GM18502 (cell line): ENCODE results near the gene CCDC81.

Experiments used
- ATAC-seq: cut with Tn5 transposase; IDR thresholded peaks from one replicate; pipeline ENCODE4 v1.9.1; 2021; ENCODE audit warnings: mild to moderate bottlenecking; ENCODE audit not compliant: unreplicated experiment, poor library complexity

The CCDC81 gene

DNA sequence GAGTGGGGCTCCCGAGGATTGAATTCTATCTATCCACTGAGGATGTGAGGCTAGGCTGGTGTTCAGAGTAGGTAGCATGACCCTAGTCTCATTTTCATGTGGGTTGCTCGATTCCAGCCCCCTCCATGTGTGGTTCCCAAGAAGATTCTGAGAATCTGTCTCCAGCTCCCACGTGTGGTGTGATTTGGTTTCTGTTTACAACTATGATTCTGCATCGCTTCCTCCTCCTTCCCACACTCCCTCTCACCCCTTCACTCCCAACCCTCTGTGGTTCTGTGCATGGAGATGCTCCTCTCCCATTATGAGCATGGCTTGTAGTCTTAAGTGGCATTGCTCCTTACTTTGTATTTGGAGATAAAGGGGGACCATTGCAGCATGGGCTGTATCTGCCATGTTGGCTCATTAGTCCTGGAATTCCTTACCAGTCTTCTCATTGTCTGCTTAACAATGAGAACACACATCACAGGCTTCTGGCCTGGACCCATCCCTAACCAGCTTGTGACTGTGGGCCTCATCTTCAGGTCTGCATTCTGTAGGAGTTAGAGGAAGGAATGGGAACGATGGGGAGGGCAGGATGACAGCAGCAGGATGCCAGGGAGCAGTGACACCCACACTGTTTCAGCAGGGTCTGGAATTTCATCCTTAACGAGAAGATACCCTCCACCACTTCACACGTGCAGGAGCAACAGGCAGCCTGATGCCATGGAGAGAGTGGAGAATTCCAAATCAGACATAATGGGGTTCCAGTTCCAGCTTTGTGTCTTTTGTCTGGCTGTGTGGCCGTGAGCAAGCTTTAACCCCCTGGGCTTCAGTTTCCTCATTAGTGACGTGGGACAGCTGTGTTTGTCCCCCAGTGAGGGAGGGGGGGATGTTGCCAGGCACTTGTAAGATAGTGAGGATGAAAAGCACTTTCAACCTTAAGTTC lies 86.0 kb downstream of the CCDC81 start:
- no peak for ATAC-seq

- ATAC-seq = no peak
Measured at GRCh38 chr11:86461892-86462291, 87.2 kb downstream of the CCDC81 start.

DNA sequence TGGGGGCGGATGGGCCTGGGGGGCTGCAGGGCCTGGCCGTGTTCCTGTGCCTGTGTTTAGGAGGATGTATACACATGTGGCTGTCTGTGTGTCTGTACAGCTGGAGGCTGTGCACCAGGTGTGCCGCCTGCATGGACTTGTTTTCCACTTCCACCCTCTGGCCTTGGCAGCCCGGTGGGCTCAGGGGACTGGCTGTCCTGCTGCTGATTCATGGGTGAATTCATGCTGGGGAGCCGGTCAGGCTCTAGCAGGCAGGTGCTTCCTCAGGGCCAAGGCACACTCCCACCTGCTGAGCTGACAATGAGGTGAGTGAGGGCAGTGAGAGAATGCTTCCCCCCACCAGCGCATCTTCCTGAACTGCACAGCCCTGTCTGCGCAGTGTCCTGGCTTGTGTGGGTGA lies 88.4 kb downstream of the CCDC81 start:
- no peak for ATAC-seq

- ATAC-seq = no peak
Measured at GRCh38 chr11:86463955-86464354, 89.3 kb downstream of the CCDC81 start.

- ATAC-seq = no peak
Measured at GRCh38 chr11:86464509-86465221, 90.0 kb downstream of the CCDC81 start.

GRCh38 chr11:86468169-86468568 lies 93.5 kb downstream of the CCDC81 start:
- ATAC-seq = no peak

DNA sequence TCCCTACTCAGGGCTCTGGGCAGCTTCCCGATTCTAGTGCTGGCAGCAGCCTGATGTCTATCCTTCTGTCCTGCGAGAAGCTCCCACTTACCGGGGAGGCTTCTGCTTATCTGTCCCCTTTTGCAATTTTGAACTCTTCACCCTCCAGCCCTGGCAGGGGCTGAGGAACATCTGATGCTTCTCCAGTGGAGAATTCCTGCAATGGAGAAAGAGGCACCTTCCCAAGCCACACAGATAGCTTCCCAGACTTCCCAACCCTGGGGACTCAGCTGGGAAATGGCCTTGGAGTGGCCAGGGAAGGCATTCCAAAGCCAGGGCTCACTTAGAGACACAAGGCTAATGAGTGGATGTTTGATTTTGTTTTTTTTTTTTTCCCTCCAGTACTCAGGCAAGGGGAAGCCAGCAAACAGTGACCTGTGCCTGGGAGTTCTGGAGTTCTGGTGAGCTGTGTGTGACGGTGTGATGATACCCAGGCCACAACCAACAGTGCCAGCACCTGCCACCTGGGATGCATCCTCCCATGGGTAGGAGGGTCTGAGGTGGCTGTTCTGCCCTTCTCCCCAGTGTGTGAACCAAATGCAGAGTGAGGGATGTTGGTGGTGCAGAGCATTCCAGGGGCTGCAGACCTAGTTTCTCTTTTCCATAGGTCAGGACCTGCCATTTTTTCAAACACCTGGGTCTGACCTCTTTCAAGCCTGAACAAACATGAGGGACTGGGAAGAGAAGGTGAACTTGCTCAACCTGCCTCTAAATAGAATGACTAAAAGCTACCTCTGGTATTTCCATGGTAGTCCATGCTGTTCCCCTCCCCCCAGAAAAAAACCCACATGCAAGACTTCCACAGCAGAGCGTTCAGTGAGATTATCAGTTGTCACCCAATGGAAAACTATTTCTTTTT lies 95.1 kb downstream of the CCDC81 start:
- no peak for ATAC-seq
